NCI-H524 (cell line): ENCODE results near the gene ASAP2.
"Not testable (repeated sequence)": the region's sequence is repeated elsewhere in the genome, so short reads cannot be mapped to it uniquely, and the experiment has no call there.

Experiments used
- DNase-seq, 2 experiments: peaks; one replicate each; lab custom pipeline; 2025; lab: John Stamatoyannopoulos, UW

Gene ASAP2

DNA sequence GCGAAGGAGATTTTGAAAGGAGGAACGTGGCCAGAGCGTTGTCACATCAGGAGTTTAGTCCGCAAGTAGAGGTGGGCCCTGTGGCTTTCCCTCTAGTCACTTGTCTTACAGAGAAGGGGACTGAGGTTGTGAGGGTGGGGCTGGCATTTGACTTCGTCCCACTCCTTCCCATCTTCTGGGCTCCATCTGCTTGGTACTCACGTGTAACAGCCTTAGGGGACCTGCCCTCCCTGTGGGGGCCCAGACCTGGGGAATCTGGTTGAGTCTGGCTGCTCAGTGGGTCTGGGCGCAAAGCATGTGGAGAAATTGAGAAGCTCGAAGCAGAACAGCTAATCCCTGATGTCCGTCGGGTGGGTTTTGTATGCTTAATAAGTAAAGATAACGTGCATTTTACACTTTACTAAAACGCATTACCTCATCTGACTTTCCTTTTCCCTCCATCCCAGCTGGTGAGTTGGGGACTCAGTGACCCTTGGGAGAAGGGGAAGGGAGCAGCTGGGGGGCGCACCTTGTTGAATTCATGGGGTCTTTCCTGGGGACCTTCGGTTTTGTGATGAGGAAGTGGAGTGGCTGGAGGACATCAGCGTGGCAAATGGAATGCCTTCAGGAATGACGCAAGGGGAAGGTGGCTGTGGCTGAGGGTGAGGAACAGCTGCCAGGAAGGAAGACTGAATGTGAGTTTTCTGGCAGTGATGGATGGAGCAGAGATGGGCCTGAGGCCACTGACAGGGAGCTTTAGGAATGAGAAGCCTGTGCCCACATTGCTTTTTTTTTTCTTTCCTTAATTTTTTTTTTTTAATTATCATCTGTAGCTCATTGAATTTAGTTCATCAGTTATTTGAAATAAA is 44.8 kb downstream of the ASAP2 start:
- DNase-seq: no peak

DNA sequence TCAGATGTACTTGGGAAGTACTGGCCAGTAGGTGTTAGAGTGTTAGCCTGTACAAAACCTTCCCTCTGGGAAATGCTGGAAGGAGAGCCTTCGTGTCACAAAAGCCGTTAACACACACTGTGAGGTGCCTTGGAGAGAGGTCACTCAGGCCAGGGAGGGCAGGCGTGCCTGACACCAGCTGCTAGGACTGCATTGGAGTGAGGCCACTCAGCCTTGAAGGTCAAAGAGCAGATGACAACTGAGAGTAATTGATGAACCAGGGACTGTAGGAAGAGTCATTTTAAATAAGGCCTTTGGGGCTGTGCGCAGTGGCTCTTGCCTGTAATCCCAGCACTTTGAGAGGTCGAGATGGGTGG is 45.4 kb downstream of the ASAP2 start:
- no peak for DNase-seq

DNA sequence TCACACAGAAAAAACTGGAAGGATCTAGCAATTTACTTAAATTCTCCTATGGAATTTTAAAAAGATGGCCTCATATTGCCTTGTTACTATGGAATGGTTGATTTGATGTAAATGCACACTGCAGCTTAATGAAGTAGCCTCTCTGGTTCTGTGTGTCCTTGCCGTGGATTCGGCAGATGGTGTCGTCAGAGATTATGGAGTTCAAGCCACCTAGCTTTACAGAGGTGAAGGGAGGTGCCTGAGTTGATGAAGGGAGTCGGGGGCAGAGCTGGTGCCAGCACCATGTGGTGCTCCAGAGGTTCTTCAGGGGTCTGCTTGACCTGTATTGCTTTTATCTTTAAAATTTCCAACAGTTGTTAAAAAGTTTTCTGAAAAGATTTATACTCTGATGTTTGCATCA is 48.8 kb downstream of the ASAP2 start:
- peak; percentile 20 to 77 for DNase-seq

DNA sequence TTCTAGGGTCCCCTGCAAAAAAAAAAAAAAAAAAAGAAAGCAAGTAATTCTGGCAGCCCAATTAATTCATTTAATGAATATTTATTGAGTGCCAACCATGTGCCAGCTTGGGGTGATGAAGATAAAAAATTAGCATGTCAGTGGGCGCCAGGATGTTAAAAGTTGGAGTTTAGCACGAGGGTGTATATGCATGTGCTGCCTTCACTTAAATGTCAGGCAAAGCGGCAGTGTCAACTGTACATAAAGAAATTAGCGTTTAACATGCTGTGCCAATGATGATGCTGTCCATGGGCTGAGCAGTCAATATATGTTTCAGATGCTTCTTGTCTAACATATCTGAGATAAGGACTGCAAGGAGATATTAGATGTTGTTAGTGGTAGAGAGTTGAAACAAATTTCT is 49.5 kb downstream of the ASAP2 start:
- DNase-seq: no peak

DNA sequence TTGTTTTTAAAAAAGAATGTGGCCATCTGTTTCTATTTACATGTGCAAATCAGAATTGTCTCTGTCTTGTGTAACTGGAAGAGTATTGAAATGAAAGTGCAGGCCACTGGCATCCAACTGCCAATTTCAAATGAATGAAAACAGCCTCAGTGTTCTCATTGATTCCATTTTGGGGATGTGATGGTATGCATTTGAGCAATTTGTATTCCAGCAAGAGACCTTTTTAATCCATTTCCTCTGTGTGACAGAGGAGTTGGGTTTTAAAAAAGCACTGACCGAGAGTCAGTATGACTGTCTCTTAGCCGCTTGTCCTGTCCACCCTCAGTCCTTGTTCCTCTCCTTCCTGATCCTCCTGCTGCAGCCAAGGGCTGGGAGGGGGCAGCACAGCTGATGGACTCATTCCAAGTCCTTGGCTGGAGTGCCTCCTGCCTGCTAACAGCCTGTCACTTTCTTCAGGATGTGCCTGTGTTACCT is 50.0 kb downstream of the ASAP2 start:
- DNase-seq: peak in 1 of 2 experiments; percentile 60

DNA sequence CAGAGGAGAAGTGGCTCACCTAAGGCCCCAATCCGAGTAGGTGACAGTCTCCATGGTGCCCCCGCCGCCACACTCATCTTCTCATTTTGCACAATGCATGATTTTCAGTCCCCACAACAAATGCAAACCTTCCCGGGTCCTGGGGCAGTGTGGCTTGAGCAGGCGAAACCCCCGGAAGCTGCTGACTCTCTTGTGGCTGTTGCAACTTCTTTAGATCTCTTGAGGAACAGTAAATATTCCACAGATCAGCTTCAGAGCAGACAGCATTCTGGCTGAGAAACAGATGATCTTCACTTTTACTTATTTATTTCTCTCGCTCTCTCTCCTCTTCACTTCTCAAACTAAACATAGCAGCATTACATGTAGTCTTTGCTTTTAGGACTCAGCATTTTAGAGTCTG is 51.9 kb downstream of the ASAP2 start:
- DNase-seq: no peak

DNA sequence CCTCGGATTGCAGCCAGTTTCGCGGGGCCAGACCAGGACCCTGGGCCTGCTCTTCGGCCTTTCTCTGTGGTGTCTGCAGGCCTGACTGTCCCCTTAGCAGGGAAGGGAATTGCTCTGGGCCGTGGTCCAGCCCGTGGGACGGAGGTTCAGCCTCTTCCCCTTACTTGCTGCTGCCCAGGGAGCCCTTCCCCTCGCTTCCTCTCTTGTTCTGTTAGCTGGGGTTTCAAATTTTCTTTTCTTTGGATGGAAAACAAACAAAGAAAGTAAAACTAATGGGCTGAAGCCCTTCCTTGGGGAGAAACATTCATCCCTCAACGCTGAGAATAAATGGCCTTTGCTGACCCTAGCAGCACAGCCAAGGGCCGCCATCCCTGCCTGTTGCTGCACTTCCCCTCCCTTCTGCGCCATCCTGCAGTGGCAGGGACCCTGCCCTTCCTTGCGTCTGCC is 52.4 kb downstream of the ASAP2 start:
- no peak for DNase-seq

DNA sequence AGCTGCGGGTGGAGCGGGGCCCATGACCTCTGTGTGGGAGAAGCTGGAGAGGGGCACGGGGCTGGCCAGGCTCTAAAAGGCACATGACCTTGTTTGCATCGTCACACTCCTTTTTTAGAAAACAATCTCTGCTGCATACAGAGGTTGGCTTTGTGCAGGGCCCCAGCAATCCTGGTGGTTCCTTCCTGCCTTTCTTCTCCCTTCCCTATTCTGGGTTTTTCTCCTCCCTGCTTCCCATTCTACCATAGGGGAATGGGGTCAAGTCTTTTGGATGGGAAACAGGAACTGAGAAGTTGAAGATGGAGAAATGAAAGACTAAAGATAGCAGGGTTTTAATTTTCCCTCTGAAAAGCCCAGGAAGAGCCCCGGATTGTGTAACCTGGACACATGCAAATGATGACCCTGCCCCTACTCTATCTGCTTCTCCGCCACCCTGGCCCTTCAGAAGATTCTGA is 53.9 kb downstream of the ASAP2 start:
- no peak for DNase-seq

DNA sequence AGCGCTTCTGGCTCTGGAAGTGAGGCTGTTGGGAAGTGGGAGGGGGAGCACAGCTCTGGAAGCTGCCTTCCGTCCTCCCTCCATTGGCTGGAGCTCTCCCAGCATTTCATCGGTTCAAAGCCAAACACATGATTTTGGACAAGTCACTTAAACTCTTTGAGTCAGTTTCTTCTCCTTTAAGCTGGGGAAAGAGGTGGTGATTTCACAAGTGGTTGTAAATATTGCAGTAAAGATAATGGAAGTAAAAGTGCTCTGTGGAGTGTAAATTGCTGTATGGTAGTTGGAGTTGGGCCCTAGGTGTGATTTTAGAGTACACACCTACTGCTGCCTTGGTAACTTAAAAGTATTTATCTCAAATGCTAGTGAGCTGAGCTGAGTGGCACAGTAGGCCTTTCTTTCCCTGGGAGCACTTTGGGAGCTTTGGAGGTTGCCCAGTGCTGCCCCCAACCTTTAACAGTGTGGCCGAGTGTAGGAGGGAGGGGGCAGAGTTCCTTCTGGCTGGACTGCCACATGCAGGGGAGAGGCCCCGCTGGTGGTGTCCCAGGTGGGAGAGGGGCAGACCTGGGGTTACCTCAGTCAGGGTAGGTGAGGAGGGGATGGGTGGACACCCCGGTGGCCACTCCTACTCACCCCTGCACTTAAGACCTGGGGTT is 54.7 kb downstream of the ASAP2 start:
- DNase-seq: no peak

DNA sequence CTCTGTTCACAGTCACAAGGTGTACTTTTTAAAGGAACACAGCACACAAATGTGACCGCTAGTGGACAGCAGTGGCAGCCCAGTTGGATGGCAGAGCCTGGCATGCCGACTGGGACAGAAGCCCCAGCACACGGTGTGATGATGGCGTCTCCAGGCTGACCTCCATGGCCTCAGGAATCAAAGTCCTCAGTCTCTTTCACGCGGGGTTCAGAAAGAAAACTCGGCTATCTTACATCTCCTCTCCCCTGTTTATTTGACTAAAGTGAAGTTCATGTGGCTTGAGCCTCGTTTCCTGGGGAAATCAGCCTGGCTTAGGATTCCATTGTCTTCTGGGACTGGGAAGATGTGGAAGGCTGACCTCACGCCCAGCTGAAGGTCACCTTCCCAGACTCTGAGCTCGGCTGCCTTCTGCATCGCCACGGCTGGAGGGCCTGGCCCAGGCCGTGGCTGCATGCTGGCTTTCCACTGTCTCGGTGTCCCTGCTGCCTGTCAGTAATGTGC is 56.1 kb downstream of the ASAP2 start:
- DNase-seq: no peak

DNA sequence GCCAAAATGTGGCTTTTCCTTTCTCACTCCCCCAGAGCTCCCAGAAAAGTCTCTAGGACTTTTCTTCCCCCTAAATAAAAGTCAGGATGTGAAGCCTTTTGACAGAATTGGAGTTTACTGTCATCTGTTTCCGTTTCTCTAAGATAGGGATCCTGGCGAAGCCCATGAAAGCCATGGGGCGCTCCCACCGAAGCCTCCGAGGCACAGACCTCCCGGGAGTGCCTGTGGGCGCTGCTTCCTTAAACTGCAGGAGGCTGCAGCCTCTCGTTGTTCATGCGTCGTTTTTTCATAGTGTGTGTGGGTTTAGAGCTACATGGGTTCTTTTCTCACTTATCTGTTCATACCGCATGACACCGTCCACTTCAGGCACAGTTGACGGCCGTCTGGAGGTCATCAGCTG is 56.8 kb downstream of the ASAP2 start:
- DNase-seq: no peak

DNA sequence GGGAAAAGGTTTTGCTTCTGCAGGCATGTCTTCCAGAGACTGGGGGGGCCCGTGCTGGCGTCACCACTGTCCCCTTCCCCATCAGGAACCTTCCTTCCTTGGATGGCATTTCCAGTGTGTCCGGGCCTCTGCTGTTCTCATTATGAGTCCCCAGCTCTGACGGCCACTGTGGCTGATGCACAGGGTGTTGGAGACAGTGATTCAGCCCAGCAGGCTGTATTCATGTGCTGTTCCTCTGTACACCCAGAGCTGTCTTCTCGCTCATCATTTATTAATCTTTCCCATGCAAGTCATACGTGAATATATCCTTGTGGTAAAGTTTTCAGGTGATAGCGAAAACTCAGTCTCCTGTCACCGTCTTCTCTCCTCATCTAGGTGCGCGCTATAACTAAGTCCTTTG is 57.7 kb downstream of the ASAP2 start:
- DNase-seq: no peak

DNA sequence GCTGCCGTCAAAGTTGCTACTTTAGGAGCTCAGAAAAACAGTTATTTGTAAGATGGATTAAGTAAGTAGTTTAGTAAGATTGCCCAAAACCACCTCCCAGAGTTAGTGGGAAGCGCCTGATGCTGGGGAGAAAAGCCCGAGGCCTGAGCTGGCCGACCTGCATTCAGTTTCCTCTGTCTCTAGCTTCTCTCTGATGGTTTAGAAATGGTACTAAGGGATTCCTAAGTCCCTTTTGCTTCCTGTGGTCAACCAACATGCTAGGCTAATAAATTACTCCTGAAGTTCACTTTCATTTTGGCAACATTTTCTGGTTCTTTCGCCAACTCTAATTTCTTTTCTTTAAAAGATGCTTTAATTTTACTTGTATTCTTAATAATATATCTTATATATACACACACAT is 60.1 kb downstream of the ASAP2 start:
- no peak for DNase-seq

DNA sequence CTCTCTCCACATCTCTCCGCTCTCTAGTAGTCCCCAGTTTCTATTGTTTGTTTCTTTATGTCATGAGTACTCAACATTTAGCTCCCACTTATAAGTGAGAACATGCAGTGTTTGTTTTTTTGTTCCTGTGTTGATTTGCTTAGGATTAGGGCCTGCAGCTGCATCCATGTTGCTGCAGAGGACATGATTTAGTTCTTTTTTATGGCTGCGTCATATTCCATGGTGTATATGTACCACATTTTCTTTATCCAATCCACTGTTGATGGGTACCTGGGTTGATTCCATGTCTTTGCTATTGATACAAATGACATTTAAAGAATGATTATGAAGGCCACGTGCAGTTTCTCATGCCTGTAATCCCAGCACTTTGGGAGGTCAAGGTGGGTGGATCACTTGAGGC is 60.7 kb downstream of the ASAP2 start:
- not testable (repeated sequence) for DNase-seq

DNA sequence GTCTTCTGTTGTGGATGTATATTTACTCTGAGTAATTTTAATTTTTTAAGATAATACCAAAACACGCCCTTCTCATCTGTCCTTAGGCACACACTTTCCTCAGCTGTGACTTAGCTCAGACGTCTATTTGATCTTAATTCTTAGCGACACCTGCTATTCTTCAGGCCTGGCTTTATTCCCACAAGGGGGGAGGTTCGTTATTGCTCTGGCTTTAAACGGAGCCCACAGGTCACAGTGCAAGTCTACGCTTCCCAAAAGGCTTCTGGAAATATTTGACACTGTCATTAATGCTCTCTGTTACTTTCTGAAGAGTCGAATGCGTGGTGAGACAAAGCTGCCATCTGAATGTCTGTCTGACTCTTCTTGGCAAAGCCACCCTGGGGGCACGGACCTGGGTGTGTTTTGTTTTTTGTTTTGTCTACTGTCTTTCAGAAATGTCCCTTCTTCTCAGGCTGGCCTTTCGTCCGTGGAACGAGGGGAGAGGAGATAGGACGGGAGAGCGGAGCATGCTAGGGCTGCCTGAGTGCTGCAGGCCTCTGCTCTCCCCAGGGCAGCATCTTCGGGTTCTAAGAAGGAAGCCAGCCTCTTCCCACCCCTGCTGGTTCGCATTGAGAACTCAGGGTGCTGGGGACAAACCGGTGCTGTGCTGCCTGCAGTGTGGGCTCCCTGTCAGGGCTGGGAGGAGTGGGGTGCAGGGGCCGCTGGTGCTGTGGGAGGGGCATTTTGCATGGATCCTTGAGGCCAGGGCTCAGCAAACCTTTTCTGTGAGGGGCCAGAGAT is 61.9 kb downstream of the ASAP2 start:
- DNase-seq: no peak

DNA sequence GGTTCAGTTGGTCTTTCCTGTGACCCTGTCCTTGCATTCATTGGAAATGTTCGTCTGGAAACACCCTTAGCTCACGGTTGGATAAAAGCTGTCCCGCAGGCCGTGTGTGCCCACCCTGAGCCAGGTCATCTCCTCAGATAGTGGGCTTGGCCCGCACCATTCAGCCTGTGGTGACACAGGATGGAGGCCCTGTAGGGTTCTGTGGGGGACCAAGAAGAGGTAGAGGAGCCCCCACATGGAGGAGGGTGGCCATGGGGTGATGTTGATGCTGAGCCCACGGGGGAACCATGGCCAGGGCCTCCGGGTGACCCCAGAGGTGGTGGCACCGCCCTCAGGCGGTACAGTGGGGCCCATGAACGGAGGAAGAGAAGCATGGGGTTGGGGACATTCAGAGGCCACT is 62.7 kb downstream of the ASAP2 start:
- no peak for DNase-seq

DNA sequence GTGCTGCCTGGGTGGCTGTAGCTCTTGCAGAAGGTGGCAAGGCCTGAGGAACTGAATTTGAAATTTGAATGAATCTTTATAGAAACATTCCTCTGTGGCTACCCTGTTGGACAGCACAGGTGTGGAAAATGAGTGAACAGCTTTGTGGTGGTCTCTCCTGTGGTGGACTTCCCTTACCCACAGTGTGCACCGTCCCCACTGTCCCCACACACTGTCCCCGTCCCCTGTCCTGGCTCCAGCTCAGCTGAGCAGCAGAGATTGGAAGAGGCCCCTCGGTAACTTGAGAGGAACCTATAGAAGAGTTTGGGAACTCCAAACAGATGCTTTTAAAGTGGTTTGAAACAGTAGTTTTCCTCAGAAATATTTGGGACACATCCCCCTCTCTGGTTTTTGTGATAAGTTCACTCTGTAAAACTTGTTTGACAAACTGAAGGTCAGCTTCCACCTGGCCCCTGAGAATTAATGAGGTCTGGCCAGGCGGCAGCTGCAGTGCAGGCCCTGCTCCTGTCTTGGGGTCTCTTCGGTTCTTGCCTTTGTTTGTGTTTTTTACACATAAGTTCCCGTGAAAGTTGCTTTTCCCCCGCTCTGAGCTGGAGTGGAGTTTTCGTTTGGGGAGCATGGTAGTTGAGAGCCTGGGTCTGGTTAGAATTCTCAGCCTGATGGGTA is 63.2 kb downstream of the ASAP2 start:
- no peak for DNase-seq

DNA sequence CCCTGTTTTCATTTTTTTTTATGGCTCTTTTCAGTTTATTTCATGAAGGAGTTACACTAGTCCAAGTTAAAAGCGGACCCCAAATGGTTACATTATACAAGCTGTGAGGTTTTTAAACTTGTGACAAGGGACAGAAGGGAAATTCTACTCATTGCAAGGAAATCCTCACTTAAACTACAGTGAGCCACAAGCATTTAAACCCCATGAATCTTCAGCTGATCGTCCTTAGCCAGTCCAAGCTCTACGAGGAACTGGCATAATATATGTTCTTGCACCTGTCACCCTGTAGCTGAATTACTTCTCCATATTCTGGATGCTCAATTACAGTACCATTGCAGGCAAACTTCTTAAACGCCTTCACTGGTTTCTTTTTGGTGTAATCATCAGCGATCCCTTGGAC is 64.5 kb downstream of the ASAP2 start:
- no peak for DNase-seq

DNA sequence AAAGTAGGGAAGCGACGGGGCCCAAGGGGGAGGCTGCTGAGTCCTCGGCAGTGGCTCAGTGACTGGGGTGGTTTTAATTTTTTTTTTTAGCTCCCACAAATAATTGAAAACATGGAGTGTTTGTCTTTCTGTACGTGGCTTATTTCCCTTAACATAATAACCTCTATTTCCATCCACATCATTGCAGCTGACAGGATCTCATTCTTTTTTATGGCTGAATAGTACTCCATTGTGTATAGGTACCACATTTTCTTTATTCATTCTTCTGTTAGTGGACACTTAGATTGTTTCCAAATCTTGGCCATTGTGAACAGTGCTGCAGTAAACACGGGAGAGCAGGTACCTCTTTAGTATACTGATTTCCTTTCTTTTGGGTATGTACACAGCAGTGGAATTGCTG is 65.1 kb downstream of the ASAP2 start:
- no peak for DNase-seq

DNA sequence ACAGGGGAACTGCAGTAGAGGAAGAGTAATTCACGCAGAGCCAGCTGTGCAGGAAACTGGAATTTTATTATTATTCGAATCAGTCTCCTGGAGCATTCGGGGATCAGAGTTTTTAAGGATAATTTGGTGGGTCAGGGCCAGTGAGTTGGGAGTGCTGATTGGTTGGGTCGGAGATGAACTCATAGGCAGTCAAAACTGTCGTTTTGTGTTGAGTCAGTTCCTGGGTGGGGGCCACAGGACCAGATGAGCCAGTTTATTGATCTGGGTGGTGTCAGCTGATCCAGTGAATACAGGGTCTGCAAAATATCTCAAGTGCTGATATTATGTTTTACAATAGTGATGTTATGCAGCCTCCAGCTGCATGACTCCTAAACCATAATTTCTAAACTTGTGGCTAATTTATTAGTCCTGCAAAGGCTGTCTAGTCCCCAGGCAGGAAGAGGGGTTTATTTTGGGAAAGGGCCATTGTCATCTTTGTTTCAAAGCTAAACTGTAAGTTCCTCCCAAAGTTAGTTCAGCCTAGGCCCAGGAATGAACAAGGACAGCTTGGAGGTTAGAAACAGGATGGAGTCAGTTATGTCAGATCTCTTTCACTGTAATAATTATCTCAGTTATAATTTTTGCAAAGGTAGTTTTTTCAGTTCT is 67.0 kb downstream of the ASAP2 start:
- DNase-seq: no peak

DNA sequence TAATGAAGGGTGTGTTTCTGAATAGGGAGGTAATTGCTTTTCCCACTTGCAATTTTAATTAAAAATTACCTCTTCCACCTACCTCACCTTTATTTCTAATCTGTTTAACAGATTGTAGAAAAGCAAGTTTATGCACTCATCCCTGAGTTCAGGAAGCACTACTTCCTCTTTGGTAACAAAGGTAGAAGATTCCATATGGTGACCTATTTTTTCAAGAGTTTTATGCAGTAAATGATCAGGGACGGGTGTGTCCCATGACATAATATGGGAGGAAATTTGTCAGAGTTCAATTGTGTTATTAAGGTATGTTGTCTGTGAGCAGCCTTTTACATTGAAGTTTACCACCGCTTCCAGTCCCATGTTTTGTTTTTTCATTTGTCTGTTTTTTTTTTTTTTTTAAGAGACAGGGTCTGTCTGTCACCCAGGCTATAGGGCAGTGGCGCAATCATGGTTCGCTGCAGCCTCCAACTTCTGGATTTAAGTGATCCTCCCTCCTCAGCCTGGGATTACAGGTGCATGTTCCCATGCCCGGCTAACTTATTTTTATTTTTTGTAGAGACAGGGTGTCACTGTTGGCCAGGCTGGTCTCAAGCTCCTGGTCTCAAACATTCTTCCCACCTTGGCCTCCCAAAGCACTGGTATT is 68.2 kb downstream of the ASAP2 start:
- DNase-seq: no peak
